Measurements from ENCODE around the gene FUBP1. TPM values are rescaled to one million over a fixed set of nuclear protein-coding genes. Genes with fewer than 3 reads are reported as not detected.
"Not testable (repeated sequence)": the region's sequence is repeated elsewhere in the genome, so short reads cannot be mapped to it uniquely, and the experiment has no call there.

FUBP1 gene
- total RNA-seq, 1 experiment from 2014 or later, result 101 TPM

DNA sequence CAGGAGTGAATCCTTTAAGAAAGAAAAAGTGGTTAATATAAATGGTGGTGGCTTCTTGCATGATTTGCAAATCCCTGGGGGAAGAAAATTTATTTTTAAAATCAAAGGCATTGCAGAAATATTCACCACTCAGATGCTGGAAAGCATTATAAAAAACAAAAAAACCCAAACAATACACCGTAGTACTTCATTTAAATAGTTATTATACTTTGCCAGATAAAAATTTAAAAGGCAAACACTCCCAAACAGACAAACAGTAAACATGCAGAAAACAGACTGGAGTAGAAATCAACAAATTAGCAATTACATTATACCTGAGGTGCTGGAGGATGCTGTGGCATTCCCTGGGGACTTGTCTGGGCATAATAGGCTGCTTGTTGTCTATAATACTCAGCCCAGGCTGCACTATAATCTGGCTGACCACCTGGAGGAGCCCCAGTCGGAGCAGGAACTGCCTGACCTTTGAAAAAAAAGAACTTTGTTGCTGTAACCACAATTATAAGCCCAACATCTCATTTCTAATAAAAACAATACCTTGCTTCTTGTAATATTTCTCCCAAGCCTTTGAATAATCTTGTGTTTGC is 29.9 kb downstream of the FUBP1 start:
- DNase-seq (ENCODE audit: low read depth), result peak; percentile 38

DNA sequence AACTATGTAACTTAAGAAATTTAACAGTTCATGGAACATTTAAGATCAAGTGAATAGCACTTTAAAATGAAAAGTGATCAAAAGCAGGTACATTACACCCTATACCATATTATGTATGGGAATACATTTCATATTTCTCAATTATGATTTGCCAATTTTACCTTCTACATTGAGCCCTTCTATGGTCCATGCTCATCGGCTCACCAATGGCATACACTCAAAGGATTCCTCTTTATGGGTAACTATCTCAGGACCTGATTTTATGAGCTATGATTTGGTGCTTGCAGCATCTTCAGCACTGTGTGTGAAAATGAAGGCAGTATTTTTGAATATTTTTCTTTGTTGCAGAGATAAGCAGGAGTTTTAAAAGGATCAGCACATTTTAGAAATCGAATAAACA is 33.5 kb downstream of the FUBP1 start:
- DNase-seq (ENCODE audit: low read depth), result no peak

DNA sequence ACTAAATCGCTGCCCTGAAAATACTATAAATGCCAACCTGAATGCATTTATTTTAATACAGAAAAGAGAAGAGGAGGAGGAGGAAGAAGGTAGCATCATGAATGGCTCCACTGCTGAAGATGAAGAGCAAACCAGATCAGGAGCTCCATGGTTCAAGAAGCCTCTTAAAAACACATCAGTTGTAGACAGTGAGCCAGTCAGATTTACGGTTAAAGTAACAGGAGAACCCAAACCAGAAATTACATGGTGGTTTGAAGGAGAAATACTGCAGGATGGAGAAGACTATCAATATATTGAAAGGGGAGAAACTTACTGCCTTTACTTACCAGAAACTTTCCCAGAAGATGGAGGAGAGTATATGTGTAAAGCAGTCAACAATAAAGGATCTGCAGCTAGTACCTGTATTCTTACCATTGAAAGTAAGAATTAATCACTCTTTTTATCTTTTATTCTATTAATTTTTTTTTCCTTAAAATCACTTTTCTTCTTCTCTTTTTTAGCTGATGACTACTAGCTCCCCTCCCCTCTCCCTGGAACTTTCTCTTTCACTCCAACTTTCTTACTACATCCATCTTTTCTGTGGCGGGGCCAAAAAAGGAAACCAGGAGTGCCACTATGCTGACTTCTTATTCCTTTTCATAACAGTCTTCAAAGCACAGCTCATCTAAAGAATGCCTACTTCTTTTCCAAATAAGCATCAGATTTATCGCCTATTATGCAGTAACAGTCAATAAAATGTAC is 36.3 kb downstream of the FUBP1 start:
- no peak for DNase-seq (ENCODE audit: low read depth)

DNA sequence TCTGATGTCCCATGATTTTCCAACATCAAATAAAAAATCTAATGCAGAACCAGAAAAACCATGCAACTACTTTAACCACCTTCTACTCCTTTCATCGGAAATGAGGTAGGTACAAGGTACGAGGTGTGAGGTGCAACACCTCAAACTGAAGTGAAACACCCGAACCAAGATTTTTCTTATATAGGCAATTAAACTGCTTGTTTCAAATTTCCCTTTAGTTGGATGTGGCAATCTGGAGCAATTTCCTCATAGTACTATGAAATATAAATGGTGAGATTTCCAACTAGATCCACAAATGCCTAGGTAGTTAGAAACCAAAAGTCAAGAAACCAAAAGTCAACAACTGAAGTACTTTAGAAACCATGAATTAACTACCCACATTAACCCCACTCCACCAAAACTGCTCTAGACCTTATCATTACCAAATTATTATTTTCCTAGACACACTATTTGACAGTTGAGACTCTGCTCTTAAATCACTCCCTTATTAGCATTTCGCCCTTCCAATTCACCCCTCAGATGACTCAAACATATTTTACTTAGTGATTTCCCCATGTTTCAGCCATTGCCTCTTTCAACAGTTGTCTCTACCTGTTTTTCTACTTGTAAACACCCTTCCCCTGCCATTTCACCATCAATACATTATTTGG is 37.8 kb downstream of the FUBP1 start:
- DNase-seq (ENCODE audit: low read depth), result peak; percentile 18

DNA sequence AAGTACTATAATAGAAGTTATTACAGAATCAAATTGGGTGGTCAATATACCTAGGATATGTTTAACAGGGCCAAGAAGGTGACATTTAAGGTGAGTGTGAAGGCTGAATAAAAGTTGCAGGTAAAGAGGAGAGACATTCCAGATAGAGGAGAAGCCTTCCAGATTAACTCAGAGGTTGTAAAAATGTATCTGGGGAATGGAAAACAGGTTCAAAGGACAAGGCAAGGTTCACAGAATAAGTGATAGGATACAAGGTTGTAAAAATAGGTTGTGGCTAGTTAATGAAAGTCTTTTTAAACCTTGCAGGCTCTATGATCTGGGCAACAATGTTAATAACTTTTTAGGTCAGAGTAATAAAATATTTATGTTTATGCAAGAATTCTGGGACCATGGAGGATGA is 40.2 kb downstream of the FUBP1 start:
- DNase-seq (ENCODE audit: low read depth), result no peak

DNA sequence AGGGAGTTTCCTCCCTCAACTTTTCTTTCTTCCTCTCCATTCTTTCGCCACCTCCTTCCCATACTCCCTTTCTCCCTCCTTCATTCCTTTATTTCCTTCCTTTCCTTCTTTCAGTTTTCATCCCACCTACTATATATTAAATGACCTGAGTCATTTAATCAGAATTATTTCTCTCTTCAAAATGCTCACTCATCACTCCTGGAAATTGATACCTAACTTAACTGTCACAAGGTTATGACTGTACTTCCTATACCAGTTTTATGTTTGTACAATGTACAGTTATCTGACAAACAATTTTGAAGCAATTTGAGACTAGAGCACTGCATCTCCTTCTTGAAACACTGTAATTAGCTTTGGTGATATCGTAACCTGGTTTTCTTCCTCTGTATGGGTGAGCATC is 49.1 kb downstream of the FUBP1 start:
- no peak for DNase-seq (ENCODE audit: low read depth)

DNA sequence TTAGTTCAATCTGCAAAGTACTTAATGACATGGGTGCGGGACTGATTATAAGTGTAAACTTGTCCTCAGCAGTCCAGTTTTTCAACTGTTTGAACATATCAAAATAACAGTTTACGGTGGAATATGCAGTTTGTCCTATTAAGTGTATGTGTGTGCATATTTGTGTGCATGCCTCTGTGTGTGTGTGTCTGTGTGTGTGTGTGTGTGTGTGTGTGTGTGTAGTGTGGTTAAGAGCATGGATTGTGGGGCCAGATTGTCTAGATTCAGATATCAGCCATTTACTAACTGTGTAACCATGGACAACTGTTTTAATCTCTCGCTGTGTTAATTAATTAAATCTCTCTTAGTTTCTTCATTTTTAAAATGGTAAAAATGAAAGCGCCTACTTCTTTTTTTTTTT is 51.5 kb downstream of the FUBP1 start:
- no peak for DNase-seq (ENCODE audit: low read depth)

DNA sequence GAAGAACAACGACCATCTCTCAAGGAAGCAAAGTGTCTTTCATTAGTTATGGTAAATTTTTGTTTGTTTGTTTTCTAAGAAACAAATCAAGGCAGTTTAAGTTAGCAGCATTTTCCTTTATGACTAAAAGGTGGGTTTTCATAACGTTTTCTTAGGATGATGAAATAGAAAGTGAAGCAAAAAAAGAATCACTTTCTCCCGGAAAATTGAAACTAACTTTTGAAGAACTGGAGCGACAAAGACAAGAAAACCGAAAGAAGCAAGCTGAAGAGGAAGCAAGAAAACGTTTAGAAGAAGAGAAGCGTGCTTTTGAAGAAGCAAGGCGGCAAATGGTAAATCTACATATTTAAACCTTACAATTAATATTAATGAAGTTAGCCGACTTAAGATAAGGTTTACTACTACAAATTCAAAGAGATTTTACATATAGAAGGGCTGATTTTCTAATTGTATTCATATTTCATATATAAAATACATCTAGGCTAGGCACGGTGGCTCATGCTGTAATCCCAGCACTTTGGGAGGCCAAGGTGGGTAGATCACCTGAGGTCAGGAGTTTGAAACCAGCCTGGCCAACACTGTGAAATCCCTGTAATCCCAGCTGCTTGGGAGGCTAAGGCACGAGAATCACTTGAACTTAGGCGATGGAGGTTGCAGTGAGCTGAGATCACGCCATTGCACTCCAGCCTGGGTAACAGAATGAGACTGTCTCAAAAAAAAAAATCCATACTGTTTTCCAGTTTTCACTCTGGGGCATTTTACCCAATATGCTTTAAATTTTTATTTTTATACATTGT is 52.1 kb downstream of the FUBP1 start:
- DNase-seq (ENCODE audit: low read depth), result no peak

DNA sequence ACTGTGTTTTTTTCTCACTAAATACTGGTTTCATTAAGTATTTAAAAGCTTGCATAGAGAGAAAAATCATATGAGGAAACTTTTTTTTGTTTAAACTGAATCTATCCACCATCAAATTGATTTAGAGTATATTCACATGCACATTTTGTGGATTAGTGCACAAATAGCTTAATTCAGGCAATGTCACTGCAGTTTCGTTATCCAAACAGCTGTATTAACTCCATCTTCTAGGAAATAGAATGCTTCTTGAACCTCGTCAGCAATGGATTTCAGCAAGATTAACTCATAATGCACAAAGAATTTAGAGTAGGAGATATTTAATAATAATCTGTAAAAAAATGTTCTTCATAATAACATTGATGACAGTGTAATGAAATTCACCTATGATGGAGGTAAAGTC is 52.9 kb downstream of the FUBP1 start:
- no peak for DNase-seq (ENCODE audit: low read depth)

DNA sequence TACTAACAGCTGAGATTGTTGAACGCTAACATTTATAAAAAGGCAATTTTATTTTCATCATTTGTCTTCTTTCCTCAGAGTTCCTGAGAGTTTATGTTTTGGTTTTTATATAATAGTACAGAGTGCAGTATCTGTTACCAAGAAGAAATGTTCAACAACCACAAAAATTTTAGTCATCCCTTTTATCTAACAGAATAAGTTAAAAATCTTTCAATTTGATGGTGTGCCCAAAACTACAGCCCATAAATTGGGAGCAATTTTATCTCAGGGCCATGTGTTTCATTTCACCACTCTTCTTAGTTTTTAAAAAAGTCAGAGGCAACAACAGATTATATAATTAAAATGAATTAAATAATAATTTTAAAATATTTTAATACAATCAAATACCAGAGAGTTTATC is 53.4 kb downstream of the FUBP1 start:
- DNase-seq (ENCODE audit: low read depth), result no peak

DNA sequence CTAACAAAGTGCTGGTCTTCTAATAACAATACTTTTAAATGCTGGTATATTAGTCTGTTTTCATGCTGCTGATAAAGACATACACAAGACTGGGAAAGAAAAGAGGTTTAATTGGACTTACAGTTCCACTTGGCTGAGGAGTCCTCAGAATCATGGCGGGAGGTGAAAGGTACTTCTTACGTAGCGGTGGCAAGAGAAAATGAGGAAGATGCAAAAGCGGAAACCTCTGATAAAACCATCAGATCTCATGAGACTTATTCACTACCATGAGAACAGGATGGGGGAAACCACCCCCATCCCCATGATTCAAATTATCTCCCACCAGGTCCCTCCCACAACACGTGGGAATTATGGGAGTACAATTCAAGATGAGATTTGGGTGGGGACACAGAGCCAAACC is 60.0 kb downstream of the FUBP1 start:
- not testable (repeated sequence) for DNase-seq (ENCODE audit: low read depth)

DNA sequence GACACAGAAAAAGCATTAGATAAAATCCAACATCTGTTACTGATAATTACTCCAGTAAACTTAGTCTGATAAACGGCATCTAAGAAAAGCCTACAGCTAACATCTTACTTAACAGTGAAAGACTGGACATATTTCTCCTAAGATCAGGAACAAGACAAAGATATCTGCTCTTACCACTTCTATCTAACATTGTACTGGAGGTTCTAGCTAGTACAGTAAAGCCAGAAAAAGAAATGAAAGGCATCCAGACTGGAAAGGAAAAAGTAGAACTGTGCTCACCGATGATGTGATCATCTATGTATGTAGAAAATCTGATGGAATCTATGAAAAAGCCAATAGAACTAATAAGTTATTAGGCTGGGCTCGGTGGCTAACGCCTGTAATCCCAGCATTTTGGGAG is 68.8 kb downstream of the FUBP1 start:
- no peak for DNase-seq (ENCODE audit: low read depth)

DNA sequence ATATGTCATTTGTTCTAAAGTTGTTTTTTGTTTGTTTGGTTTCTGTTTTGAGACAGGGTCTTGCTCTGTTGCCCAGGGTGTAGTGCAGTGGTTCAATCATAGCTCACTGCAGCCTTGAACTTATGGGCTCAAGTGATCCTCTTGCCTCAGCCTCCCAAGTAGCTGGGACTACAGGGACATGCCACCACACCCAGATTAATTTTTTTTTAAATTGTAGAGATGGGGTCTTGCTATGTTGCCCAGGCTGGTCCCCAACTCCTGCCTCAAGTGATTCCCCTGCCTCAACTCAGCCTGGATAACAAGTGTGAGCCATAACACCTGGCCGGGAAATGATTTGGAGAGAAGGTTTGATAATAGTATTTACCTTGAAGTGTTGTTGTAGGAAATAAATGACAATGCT is 72.2 kb downstream of the FUBP1 start:
- DNase-seq (ENCODE audit: low read depth), result no peak

DNA sequence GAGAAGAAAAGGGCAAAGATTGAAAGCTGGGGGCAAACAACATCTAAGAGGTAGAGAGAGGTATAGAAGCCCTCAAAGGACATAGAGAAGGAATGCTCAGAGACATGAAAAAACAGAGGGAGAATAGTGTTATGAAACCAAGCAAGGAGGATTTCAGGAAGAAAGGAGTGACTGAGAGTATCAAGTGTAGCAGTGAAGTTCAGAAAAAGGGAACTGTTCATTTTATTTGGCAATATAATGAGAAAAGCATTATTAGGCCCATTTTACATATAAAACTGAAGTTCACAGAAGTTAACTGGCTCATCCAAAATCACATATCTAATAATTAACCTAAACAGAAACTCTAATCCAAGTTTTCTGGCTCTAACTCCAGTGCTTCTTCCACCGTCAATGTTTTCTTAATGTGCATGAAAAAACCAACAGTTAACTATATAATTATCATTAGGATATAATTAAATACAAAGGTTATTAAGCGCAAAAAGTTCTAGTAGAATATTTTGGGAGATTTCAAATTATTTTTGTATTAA is 72.8 kb downstream of the FUBP1 start:
- DNase-seq (ENCODE audit: low read depth), result no peak

DNA sequence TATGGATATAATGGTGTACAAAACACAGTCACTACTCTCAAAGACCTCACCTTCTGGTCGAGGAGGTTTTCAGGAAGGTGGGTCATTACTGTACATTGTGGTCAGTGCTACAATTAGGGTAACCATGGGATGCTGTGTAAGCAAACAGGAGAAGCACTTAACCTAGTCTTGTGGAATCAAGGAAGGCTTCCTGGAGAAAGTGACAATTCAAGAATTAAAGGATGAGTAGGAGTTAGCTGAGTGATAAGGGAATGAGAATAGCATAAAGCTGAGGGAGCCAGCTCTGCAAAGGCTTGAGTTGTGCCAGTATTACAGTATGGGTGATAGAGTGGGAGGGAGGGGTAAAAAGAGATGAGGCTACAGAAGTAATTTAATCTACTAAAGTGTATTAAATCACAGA is 73.3 kb downstream of the FUBP1 start:
- peak; percentile 36 for DNase-seq (ENCODE audit: low read depth)

DNA sequence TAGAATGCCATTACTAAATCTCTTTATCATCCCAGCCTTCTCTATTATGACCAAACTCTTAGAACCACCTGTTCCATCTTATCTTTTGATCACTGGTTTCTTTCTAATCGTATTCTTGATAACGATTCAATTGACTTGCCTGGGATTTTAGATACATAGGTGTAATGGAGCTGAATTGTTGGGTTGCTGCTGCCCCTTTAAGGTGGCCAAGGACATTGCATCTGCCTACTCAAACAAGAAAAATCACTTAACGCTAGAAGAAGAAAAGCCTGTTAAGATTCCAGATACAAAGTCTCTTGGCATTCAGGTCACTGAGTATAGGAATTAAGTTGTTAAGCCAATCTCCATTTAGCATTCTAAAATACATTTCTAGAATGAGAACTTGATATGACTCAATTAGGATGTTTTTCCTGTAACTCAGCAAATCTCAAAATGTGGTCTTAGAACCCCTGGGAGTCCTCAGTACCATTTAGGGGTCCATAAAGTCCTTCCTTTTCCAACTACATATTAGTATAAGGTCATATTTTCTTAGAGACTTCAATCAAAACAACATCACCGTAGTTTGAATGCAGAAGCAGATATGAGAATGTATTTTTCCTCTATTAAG is 78.1 kb downstream of the FUBP1 start:
- peak; percentile 57 for DNase-seq (ENCODE audit: low read depth)

DNA sequence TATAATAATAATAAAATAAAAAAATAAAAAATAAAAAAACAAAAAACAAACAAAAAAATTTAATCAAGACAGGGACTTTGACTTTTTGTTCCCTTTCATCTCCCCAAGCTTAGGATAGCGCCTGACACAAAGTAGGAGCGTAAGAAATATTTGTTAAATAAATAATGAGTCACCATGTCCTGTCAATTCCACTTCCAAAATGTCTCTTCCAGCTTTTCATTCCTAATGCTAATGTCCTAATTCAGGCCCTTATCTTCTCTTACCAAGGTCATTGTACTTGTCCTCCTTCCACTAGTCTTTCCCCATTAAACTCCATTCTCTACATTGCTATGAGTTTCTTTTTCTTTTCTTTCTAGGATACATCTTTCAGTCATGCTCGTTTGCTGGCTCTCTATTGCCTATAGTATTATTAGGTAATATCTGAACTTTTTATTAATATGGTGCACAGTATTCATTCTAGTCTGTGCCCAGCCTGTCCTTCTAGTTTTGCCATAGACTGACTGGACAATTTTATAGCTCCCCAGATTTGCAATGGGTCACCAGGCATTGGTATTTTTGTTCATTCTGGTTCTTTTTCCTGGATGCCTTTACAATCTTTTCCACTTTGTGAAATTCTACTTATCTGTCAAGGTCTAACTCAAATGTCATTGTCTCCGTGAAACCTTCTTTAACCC is 79.1 kb downstream of the FUBP1 start:
- DNase-seq (ENCODE audit: low read depth), result peak; percentile 59

All from M059J (cell line).